HG02870 (cell line): Measurements from ENCODE around the gene RHBDD1.
"Not testable (repeated sequence)": the region's sequence is repeated elsewhere in the genome, so short reads cannot be mapped to it uniquely, and the experiment has no call there.

Experiments
- ATAC-seq: cut with Tn5 transposase; IDR thresholded peaks from one replicate; pipeline ENCODE4 v1.9.1; 2021; ENCODE audit warnings: mild to moderate bottlenecking, moderate library complexity; ENCODE audit not compliant: unreplicated experiment

The RHBDD1 gene

DNA sequence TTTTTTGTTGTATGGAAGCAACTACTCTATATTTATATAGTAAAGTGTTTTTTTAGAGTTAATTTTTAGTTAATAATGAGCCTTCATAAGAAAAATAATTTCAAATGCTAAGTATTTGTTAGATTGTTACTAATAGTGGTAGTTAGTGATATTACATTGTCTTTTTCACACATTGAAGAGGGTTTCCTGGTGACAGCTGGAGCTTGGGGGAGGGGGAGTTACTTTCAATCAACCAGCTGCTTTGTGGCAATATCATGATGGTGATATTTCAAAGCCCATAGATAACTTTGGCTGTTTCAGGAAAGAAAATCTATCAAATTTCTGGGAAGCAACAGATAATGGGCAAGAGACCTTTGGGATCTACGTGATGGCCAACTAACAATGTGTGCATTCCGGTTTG is 4.1 kb downstream of the RHBDD1 start:
- no peak for ATAC-seq

DNA sequence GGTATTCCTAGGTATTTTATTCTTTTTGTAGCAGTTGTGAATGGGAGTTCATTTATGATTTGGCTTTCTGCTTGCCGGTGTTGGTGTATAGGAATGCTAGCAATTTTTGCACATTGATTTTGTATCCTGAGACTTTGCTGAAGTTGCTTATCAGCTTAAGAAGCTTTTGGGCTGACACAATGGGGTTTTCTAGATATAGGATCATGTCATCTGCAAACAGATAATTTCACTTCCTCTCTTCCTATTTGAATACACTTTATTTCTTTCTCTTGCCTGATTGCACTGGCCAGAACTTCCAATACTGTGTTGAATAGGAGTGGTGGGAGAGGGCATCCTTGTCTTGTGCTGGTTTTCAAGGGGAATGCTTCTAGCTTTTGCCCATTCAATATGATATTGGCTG is 7.1 kb downstream of the RHBDD1 start:
- ATAC-seq = not testable (repeated sequence)

DNA sequence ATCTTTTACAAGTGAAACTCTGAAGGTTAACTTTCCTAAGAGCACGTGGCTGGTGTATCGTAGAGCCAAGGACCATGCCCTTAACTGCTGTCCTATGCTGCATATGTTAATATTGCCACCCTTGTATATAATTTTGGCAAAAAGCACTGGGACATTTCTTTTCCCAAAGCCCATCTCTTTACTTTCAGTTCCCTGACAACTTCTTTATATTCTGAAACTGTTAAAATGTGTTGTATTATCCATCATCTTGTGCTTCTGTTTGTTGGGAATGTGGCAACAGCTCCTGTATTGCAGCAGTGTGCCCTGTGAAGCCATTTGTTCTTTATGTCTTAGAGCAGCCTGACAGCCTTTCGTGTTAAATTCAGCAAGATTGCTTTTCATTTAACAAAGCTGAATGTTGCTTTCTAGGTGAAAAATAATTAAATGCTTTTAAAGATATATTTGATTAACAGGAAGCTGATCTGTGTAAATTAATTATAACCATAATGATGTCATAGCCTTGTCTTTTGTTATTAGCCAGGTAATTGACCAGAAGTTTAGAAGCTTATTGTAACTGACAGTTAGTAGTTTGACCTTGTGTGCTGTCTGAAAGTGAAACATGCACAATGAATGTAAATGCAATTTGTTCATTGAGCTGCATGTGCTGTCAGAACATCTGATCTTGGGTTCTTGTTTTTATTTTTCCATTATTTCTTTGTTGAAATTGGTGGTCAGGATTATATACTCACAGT is 9.7 kb downstream of the RHBDD1 start:
- peak; percentile 67 for ATAC-seq

GRCh38 chr2:226847090-226847489 is 11.2 kb downstream of the RHBDD1 start:
- no peak for ATAC-seq

- no peak for ATAC-seq
Measured at GRCh38 chr2:226847511-226847910, 11.7 kb downstream of the RHBDD1 start.

- no peak for ATAC-seq
Measured at GRCh38 chr2:226849349-226849748, 13.5 kb downstream of the RHBDD1 start.

GRCh38 chr2:226850024-226850423 is 14.2 kb downstream of the RHBDD1 start:
- ATAC-seq = no peak

GRCh38 chr2:226855787-226856186 is 19.9 kb downstream of the RHBDD1 start:
- no peak for ATAC-seq

DNA sequence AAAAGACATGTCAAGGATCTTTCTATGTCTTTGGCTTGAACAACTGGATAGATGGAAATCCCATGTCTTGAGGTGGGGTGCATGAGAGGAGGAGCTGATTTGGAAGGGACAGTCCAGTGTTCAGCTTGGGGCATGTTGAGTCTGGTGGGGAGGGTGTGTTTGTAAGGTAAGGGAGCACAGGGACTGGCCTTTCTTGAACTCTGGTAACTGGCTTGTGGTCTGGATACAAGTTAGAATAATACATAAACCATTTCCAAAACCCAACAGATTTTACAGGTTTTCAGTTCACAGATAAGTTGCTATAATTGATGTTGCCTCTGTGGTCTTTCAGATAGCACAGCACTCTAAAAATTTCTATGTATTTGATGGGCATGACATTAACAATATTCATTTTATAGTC is 24.2 kb downstream of the RHBDD1 start:
- no peak for ATAC-seq

GRCh38 chr2:226862623-226863022 is 26.8 kb downstream of the RHBDD1 start:
- peak; percentile 89 for ATAC-seq

- ATAC-seq = no peak
Measured at GRCh38 chr2:226865273-226865672, 29.4 kb downstream of the RHBDD1 start.

- ATAC-seq = no peak
Measured at GRCh38 chr2:226865710-226866109, 29.9 kb downstream of the RHBDD1 start.

GRCh38 chr2:226868331-226869162 is 32.7 kb downstream of the RHBDD1 start:
- no peak for ATAC-seq

DNA sequence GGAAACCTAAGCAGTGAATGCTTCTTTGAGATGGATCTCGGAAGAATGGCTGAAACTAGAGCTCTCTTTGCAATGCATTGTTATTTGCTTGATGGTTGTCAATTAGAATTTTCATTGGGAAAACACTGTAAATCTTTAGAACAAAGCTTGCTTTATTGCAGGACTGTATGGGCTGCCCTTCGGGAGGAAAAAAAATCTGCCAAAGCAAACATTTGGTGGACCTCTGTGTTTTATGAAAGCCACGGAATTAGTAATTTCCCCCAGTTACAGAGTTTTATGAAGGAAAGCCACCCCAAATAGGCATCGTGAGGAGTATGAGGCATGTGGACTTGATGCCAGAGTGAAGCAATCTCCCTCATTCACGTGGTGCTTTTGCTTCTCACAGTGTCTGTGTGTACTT is 33.5 kb downstream of the RHBDD1 start:
- no peak for ATAC-seq

GRCh38 chr2:226873051-226873620 is 37.3 kb downstream of the RHBDD1 start:
- ATAC-seq = peak; percentile 54

GRCh38 chr2:226873826-226874225 is 38.0 kb downstream of the RHBDD1 start:
- peak; percentile 29 for ATAC-seq

DNA sequence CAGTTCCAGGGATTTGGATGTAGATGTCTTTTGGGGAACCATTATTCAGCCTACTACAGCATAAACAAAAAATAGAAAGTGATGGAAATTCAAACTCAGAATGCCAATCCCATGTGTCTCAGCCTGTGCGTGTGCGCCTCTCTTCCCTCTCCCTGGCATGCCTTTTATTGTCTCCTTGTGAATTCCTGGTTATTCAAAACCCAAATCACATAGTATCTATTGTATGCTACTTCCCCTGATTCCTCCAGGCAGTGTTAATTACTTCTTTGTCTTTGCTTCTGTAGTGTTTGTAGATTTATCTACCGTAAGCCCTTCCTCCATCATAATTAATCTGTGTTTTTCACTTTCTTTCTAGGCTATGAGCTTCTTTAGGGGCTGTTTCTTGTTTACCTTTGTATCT is 38.9 kb downstream of the RHBDD1 start:
- no peak for ATAC-seq

- peak; percentile 72 for ATAC-seq
Measured at GRCh38 chr2:226875438-226876225, 39.8 kb downstream of the RHBDD1 start.

GRCh38 chr2:226877491-226877890 is 41.6 kb downstream of the RHBDD1 start:
- no peak for ATAC-seq

DNA sequence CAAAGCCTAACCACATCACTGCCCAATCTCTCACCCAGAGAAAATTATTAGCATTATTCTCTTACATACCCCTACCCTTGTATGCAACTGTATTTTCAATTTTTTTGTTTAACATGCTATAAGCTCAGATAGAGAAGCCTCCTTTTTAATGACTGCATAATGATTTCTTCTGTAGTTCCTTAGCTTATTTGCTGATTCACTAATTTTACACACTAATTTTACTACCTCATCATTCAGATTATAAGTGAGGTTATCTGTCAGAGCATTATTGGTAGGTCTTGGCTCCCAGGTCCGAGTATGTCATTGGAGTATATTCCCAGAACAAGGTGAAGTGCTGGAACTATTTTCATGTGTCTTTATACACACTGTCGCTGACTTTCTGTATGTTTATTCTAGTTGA is 45.4 kb downstream of the RHBDD1 start:
- no peak for ATAC-seq

GRCh38 chr2:226882606-226883005 is 46.8 kb downstream of the RHBDD1 start:
- ATAC-seq = no peak
